IMR-90 (cell line): ENCODE results near the gene PKN3. TPM values are rescaled to one million over a fixed set of nuclear protein-coding genes. Genes with fewer than 3 reads are reported as not detected.

ENCODE experiments used
- ATAC-seq: fragments of 200-7000 bp; cut with Tn5 transposase; 2 replicates; pipeline ENCODE4 v1.9.1; 2020; ENCODE audit warnings: low read depth, mild to moderate bottlenecking, moderate library complexity
- BruUV-seq: library from RNA; stranded (reverse); fragments of 400-500 nt; replicated peaks from 2 replicates; lab custom pipeline; 2021; lab: Mats Ljungman, UMichigan
- CTCF ChIA-PET: fragments of 300-600 bp; formaldehyde crosslinking; extraction: SDS; loops from one replicate; lab custom pipeline; 2021; ENCODE audit warnings: antibody characterized with exemption; lab: Yijun Ruan, JAX
- POLR2A ChIA-PET: fragments of 300-600 bp; sonication (Branson Sonifier 250); formaldehyde crosslinking; loops from one replicate; lab custom pipeline; 2022; ENCODE audit warnings: antibody characterized with exemption; ENCODE audit not compliant: unreplicated experiment; lab: Charles Lee
- DNase-seq: peaks from one replicate; pipeline ENCODE4 v3.0.0; 2013
- H2AFZ ChIP-seq: replicated peaks from 2 replicates; pipeline ENCODE3; 2013; ENCODE audit warnings: low read length, mild to moderate bottlenecking; ENCODE audit not compliant: poor library complexity
- H2AK5ac ChIP-seq: 2 replicates; pipeline ENCODE4 v1.6.1; 2013; ENCODE audit warnings: low read depth, low read length, inconsistent platforms
- H2AK9ac ChIP-seq: replicated peaks from 2 replicates; pipeline ENCODE3; 2013; ENCODE audit warnings: mild to moderate bottlenecking, low read depth, low read length, moderate library complexity; ENCODE audit not compliant: poor library complexity
- H2BK120ac ChIP-seq: 2 replicates; pipeline ENCODE4 v1.6.1; 2013; ENCODE audit warnings: low read depth, low read length, inconsistent platforms
- H2BK15ac ChIP-seq: 3 replicates; pipeline ENCODE4 v1.6.1; 2013; ENCODE audit warnings: low read depth, low read length, inconsistent platforms
- H2BK20ac ChIP-seq: 2 replicates; pipeline ENCODE4 v1.6.1; 2013; ENCODE audit warnings: low read depth, mild to moderate bottlenecking, inconsistent platforms, low read length, moderate library complexity
- H2BK5ac ChIP-seq: 2 replicates; pipeline ENCODE4 v1.6.1; 2013; ENCODE audit warnings: mild to moderate bottlenecking, low read depth, low read length, inconsistent platforms; ENCODE audit not compliant: poor library complexity, severe bottlenecking
- H3K14ac ChIP-seq: replicated peaks from 2 replicates; pipeline ENCODE4 v1.6.1; 2013; ENCODE audit warnings: low read depth, low read length, inconsistent platforms
- H3K18ac ChIP-seq: 2 replicates; pipeline ENCODE4 v1.6.1; 2013; ENCODE audit warnings: low read depth, low read length, control low read depth
- H3K23ac ChIP-seq: 2 replicates; pipeline ENCODE4 v1.6.1; 2013; ENCODE audit warnings: low read depth, low read length, inconsistent platforms
- H3K27ac ChIP-seq: 2 replicates; pipeline ENCODE4 v1.5.1; 2013; ENCODE audit warnings: mild to moderate bottlenecking, control low read depth, low read length; ENCODE audit not compliant: insufficient read depth
- H3K27me3 ChIP-seq: 2 replicates; pipeline ENCODE4 v1.6.1; 2013; ENCODE audit warnings: low read length; ENCODE audit not compliant: control insufficient read depth, insufficient read depth
- H3K36me3 ChIP-seq: 2 replicates; pipeline ENCODE4 v1.6.1; 2013; ENCODE audit warnings: low read length, mixed read lengths; ENCODE audit not compliant: control insufficient read depth, insufficient read depth
- H3K4ac ChIP-seq: 2 replicates; pipeline ENCODE4 v1.6.1; 2013; ENCODE audit warnings: low read depth, low read length, inconsistent platforms
- H3K4me1 ChIP-seq: 2 replicates; pipeline ENCODE4 v1.6.1; 2013; ENCODE audit warnings: low read length, mixed read lengths; ENCODE audit not compliant: control insufficient read depth, insufficient read depth
- H3K4me2 ChIP-seq: 2 replicates; pipeline ENCODE4 v1.6.1; 2013; ENCODE audit warnings: low read depth, mild to moderate bottlenecking, control low read depth, low read length, moderate library complexity
- H3K4me3 ChIP-seq: 2 replicates; pipeline ENCODE4 v1.5.1; 2013; ENCODE audit warnings: low read depth, mild to moderate bottlenecking, control low read depth, low read length, moderate library complexity; ENCODE audit not compliant: insufficient read depth
- H3K56ac ChIP-seq: 2 replicates; pipeline ENCODE4 v1.6.1; 2013; ENCODE audit warnings: low read length, inconsistent platforms; ENCODE audit not compliant: insufficient read depth; ENCODE audit errors: extremely low read depth
- H3K79me1 ChIP-seq, 2 experiments: 2 replicates each; pipeline ENCODE4 v1.6.1; 2013; ENCODE audit warnings: low read length in 2 of 2, inconsistent platforms in 1 of 2, low read depth in 1 of 2
- H3K9ac ChIP-seq: 2 replicates; pipeline ENCODE4 v1.6.1; 2013; ENCODE audit warnings: low read depth, low read length, control low read depth
- H3K9me1 ChIP-seq: 2 replicates; pipeline ENCODE4 v1.6.1; 2013; ENCODE audit warnings: low read length, inconsistent platforms; ENCODE audit not compliant: insufficient read depth
- H3K9me3 ChIP-seq: 2 replicates; pipeline ENCODE4 v1.6.1; 2013; ENCODE audit warnings: low read length; ENCODE audit not compliant: control insufficient read depth, insufficient read depth
- H4K20me1 ChIP-seq: 2 replicates; pipeline ENCODE4 v1.6.1; 2013; ENCODE audit warnings: low read length, inconsistent platforms; ENCODE audit not compliant: insufficient read depth
- H4K5ac ChIP-seq: 2 replicates; pipeline ENCODE4 v1.6.1; 2013; ENCODE audit warnings: mild to moderate bottlenecking, low read depth, low read length, control low read depth
- H4K8ac ChIP-seq, 2 experiments: 2 replicates each; pipeline ENCODE4 v1.6.1; 2013; ENCODE audit warnings: low read depth in 2 of 2, low read length in 2 of 2, control low read depth in 1 of 2, inconsistent platforms in 1 of 2
- H4K91ac ChIP-seq: 2 replicates; pipeline ENCODE4 v1.6.1; 2013; ENCODE audit warnings: low read depth, low read length, inconsistent platforms; ENCODE audit not compliant: insufficient read depth
- CHD1 ChIP-seq: IDR thresholded peaks from 2 replicates; pipeline ENCODE4 v1.6.1; 2012; ENCODE audit warnings: low read depth, low read length, improper control_type of control experiment
- FOS ChIP-seq: fragments of 150-350 bp; IDR thresholded peaks from 2 replicates; pipeline ENCODE4 v1.6.1; 2016; ENCODE audit warnings: low read depth, low read length
- MAZ ChIP-seq: IDR thresholded peaks from 2 replicates; pipeline ENCODE4 v1.6.1; 2012; ENCODE audit warnings: low read depth, mild to moderate bottlenecking, low read length, improper control_type of control experiment, moderate library complexity, borderline replicate concordance
- NFE2L2 ChIP-seq: fragments of 150-350 bp; IDR thresholded peaks from 2 replicates; pipeline ENCODE4 v1.6.1; 2016; ENCODE audit warnings: low read depth, mild to moderate bottlenecking, low read length
- RCOR1 ChIP-seq: IDR thresholded peaks from 2 replicates; pipeline ENCODE4 v1.6.1; 2012; ENCODE audit warnings: mild to moderate bottlenecking, low read length, improper control_type of control experiment; ENCODE audit not compliant: insufficient replicate concordance
- RFX5 ChIP-seq: IDR thresholded peaks from 2 replicates; pipeline ENCODE4 v1.8.0; 2012; ENCODE audit warnings: low read depth, mild to moderate bottlenecking, low read length, moderate library complexity
- USF2 ChIP-seq: fragments of 150-350 bp; IDR thresholded peaks from 2 replicates; pipeline ENCODE4 v1.6.1; 2017; ENCODE audit warnings: mild to moderate bottlenecking, antibody characterized with exemption, low read length, low read depth
- WGBS, 2 experiments: methylation state at CpG; one replicate each; pipeline versions ENCODE4 v1.1.5 to v1.1.7; 2013; ENCODE audit warnings: missing lambda C conversion rate in 2 of 2; ENCODE audit not compliant: insufficient read length in 1 of 2; ENCODE audit errors: extremely low coverage in 2 of 2; 5-methylcytosine and 5-hydroxymethylcytosine counted together
- dilution Hi-C: fragments of 300-500 bp; cut with HindIII; formaldehyde crosslinking; loops from one replicate; pipeline ENCODE4 v1.14.3; 2018; ENCODE audit warnings: low sequenced_read_pairs; ENCODE audit not compliant: unreplicated experiment
- in situ Hi-C: fragments of 300-500 bp; cut with MboI; formaldehyde crosslinking; loops from 3 replicates; pipeline ENCODE4 v1.14.3; 2019; ENCODE audit warnings: low sequenced_read_pairs, inconsistent platforms, mixed read lengths
- intact Hi-C: fragments of 100-400 bp; cut with micrococcal nuclease; formaldehyde crosslinking; loops from 2 replicates; pipeline ENCODE4 v1.10.0; 2022
- polyA plus RNA-seq, 3 experiments: library from polyadenylated mRNA; depleted of rRNA; stranded (reverse); fragments of >200 nt; gene quantifications; 2 replicates each; pipeline ENCODE4 v1.2.3, GENCODE V29; 2012; ENCODE audit warnings: low replicate concordance in 1 of 3
- total RNA-seq: library from RNA; depleted of rRNA; stranded (reverse); fragments of >200 nt; gene quantifications from 2 replicates; pipeline ENCODE4 v1.2.3, GENCODE V29; 2012
- TF ChIP-seq, protein P1 (sequence below): fragments of 150-350 bp; IDR thresholded peaks from 2 replicates; pipeline ENCODE4 v1.6.1; 2016; ENCODE audit warnings: low read depth, mild to moderate bottlenecking, low read length, moderate library complexity, borderline replicate concordance

The PKN3 gene
- total and polyA plus RNA-seq, 2 of the 4 experiments (the other 2 are of a cell fraction) = 1.6 to 3.8 TPM

DNA sequence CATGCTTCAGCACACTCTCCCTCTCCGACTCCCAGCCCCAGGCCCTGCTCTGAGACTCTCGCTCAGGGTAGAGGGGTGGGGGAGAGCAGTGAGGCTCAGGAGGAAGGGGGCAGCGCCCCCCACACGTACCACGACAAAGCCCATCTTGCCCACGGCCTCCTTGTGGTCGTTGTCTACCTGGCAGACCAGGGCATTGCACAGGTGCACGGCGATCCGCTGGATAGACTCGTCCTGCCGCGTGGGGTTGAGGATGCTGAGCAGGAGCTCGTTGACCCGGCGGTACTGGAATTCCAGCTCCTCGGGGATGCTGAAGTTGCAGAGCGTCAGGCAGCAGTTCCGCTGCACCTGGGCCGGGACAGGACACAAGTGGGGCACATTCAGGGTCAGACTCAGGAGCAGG lies 40.1 kb downstream of the PKN3 start:
- in situ Hi-C loops (no loop called here), dilution Hi-C loops (no loop called here)
- no peak overlapping the region for H3K18ac ChIP-seq

More for the DNA sequence above, 40.1 kb downstream of the PKN3 start:
- Histone ChIP-seq H2AK5ac (no peak overlapping the region), H3K36me3 (peaks cover 25% of the 10 kb centered on the region), H3K4ac (no peak overlapping the region), H3K4me1 (no peaks in the 10 kb centered on the region), H2AK9ac (no peak overlapping the region), H3K4me2 (no peak overlapping the region), H4K8ac (no peak overlapping the region), H2BK120ac (no peak overlapping the region), H2BK15ac (no peak overlapping the region), H3K27me3 (no peaks in the 10 kb centered on the region), H2AFZ (no peak overlapping the region), H3K27ac (no peak overlapping the region), H3K14ac (no peak overlapping the region), H3K9me1 (0 out of 2 replicates have a peak, but pooled peaks cover 2% of the 10 kb centered on the region), H4K91ac (no peak overlapping the region), H2BK20ac (no peak overlapping the region), H2BK5ac (no peak overlapping the region), H3K9ac (no peak overlapping the region), H3K56ac (no peak overlapping the region), H4K20me1 (no peaks in the 10 kb centered on the region), H3K23ac (no peak overlapping the region), H3K4me3 (no peak overlapping the region), H3K79me1 (no peaks in the 10 kb centered on the region), H4K5ac (no peak overlapping the region), H3K9me3 (no peaks in the 10 kb centered on the region)
- intact Hi-C loops = no loop called here
- 87% methylated on average over 12 of the region's 20 CpGs; no CpG with 5 or more reads in 1 of the 2 experiments for WGBS, 2 experiments
- no peak for TF ChIP-seq MAZ
- TF ChIP-seq USF2 = no peak
- TF ChIP-seq FOS = no peak
- TF ChIP-seq RFX5 = no peak
- no peak for TF ChIP-seq NFE2L2
- no peak for TF ChIP-seq RCOR1
- TF ChIP-seq CHD1 = no peak
- TF ChIP-seq, protein P1, sequence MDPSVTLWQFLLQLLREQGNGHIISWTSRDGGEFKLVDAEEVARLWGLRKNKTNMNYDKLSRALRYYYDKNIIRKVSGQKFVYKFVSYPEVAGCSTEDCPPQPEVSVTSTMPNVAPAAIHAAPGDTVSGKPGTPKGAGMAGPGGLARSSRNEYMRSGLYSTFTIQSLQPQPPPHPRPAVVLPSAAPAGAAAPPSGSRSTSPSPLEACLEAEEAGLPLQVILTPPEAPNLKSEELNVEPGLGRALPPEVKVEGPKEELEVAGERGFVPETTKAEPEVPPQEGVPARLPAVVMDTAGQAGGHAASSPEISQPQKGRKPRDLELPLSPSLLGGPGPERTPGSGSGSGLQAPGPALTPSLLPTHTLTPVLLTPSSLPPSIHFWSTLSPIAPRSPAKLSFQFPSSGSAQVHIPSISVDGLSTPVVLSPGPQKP = no peak
- ChIA-PET CTCF (no interaction called here), POLR2A (no interaction called here)
- DNase-seq (no peak), ATAC-seq (no peak)
- no TSS peak for BruUV-seq
